Natural killer cell treated with Interleukin-12 subunit alpha and Interleukin-12 subunit beta and Interleukin-15 and Interleukin-18, amount 100 ng/mL, for 72 hours (primary cell): ENCODE measurements around the gene ZNRF1. TPM values are rescaled to one million over a fixed set of nuclear protein-coding genes. Genes with fewer than 3 reads are reported as not detected.
"Not testable (repeated sequence)": the region's sequence is repeated elsewhere in the genome, so short reads cannot be mapped to it uniquely, and the experiment has no call there.

Source experiments
- ATAC-seq, 2 donors: fragments of 150-1000 bp; cut with Tn5 transposase in 1 of 2; sonication (Bioruptor Pico), chemical (Tn5 transposase) in 1 of 2; 2 replicates each; pipeline ENCODE4 v1.10.0; 2021
- DNase-seq: peaks from one replicate; pipeline ENCODE4 v3.0.0; 2022; ENCODE audit warnings: low spot score
- H3K27ac Mint-ChIP-seq, 2 donors: 1 replicate in 1 of 2; 2 replicates in 1 of 2; pipeline ENCODE4 v1.8.0; 2022; ENCODE audit warnings: mixed read lengths in 2 of 2, mild to moderate bottlenecking in 1 of 2, moderate library complexity in 1 of 2
- H3K27me3 Mint-ChIP-seq, 2 donors: 1 replicate in 1 of 2; 2 replicates in 1 of 2; pipeline ENCODE4 v1.8.0; 2022; ENCODE audit warnings: mixed read lengths in 2 of 2
- H3K36me3 Mint-ChIP-seq: one replicate; pipeline ENCODE4 v1.8.0; 2022; ENCODE audit warnings: mixed read lengths
- H3K4me1 Mint-ChIP-seq, 2 donors: 1 replicate in 1 of 2; 2 replicates in 1 of 2; pipeline ENCODE4 v1.8.0; 2022; ENCODE audit warnings: low read depth in 2 of 2, mixed read lengths in 2 of 2, mild to moderate bottlenecking in 1 of 2
- H3K4me3 Mint-ChIP-seq: one replicate; pipeline ENCODE4 v1.8.0; 2022; ENCODE audit warnings: mixed read lengths
- H3K9me3 Mint-ChIP-seq: 2 replicates; pipeline ENCODE4 v1.8.0; 2022; ENCODE audit warnings: mixed read lengths
- total RNA-seq, 2 donors: library from RNA; stranded (reverse); gene quantifications; one replicate each; pipeline ENCODE4 v1.2.3, GENCODE V29; 2022

ZNRF1 gene
- total RNA-seq, 2 donors from 2014 or later, result 58.6 to 89.7 TPM

- ATAC-seq (no peak), DNase-seq (no peak)
- Mint-ChIP-seq H3K27ac (peak overlapping the region in 1 of 2 donors; percentile 58), H3K4me1 (peaks cover 33% of the 10 kb centered on the region in 2 donors), H3K27me3 (no peaks in the 10 kb centered on the region), H3K36me3 (peaks cover 6% of the 10 kb centered on the region), H3K9me3 (peaks cover 3% of the 10 kb centered on the region), H3K4me3 (no peak overlapping the region)
Observed at GRCh38 chr16:75088934-75089333, 90.1 kb downstream of the ZNRF1 start.

- Mint-ChIP-seq H3K4me1 (peaks cover 26 to 30% of the 10 kb centered on the region in 2 donors), H3K9me3 (peaks cover 3% of the 10 kb centered on the region), H3K36me3 (peaks cover 6% of the 10 kb centered on the region), H3K27ac (peak overlapping the region; percentile 35 to 51), H3K27me3 (no peaks in the 10 kb centered on the region), H3K4me3 (no peak overlapping the region)
- ATAC-seq (peak; percentile 56 to 62), DNase-seq (no peak)
Observed at GRCh38 chr16:75089486-75090202, 90.8 kb downstream of the ZNRF1 start.

GRCh38 chr16:75090899-75091298 lies 92.1 kb downstream of the ZNRF1 start:
- not testable (repeated sequence) for H3K4me3 Mint-ChIP-seq, H3K36me3 Mint-ChIP-seq, H3K27ac Mint-ChIP-seq, H3K27me3 Mint-ChIP-seq, ATAC-seq, H3K9me3 Mint-ChIP-seq, DNase-seq
- H3K4me1 Mint-ChIP-seq, result peaks cover 14 to 22% of the 10 kb centered on the region in 2 donors

- not testable (repeated sequence) for DNase-seq, H3K27me3 Mint-ChIP-seq, H3K27ac Mint-ChIP-seq, H3K4me3 Mint-ChIP-seq, ATAC-seq, H3K9me3 Mint-ChIP-seq, H3K36me3 Mint-ChIP-seq
- H3K4me1 Mint-ChIP-seq, result peaks cover 18 to 22% of the 10 kb centered on the region in 2 donors
Observed at GRCh38 chr16:75091619-75092018, 92.8 kb downstream of the ZNRF1 start.

GRCh38 chr16:75092777-75093176 lies 94.0 kb downstream of the ZNRF1 start:
- H3K4me1 Mint-ChIP-seq, result peaks cover 21 to 24% of the 10 kb centered on the region in 2 donors
- no peaks in the 10 kb centered on the region for H3K27me3 Mint-ChIP-seq
- DNase-seq (no peak), ATAC-seq (no peak)
- peak overlapping the region in 1 of 2 donors; percentile 55 for H3K27ac Mint-ChIP-seq
- H3K4me3 Mint-ChIP-seq, result no peak overlapping the region
- no peaks in the 10 kb centered on the region for H3K9me3 Mint-ChIP-seq
- H3K36me3 Mint-ChIP-seq, result no peaks in the 10 kb centered on the region

- no peaks in the 10 kb centered on the region for H3K36me3 Mint-ChIP-seq
- ATAC-seq, result no peak
- DNase-seq, result no peak
- H3K27me3 Mint-ChIP-seq, result no peaks in the 10 kb centered on the region
- peak overlapping the region in 1 of 2 donors; percentile 28 for H3K27ac Mint-ChIP-seq
- H3K4me1 Mint-ChIP-seq, result peaks cover 24 to 30% of the 10 kb centered on the region in 2 donors
- H3K9me3 Mint-ChIP-seq, result no peaks in the 10 kb centered on the region
- no peak overlapping the region for H3K4me3 Mint-ChIP-seq
Observed at GRCh38 chr16:75093598-75094540, 95.0 kb downstream of the ZNRF1 start.

- H3K4me1 Mint-ChIP-seq, result peaks cover 30 to 33% of the 10 kb centered on the region in 2 donors
- H3K27ac Mint-ChIP-seq, result no peak overlapping the region
- H3K9me3 Mint-ChIP-seq, result no peaks in the 10 kb centered on the region
- no peak overlapping the region for H3K4me3 Mint-ChIP-seq
- no peaks in the 10 kb centered on the region for H3K27me3 Mint-ChIP-seq
- H3K36me3 Mint-ChIP-seq, result no peaks in the 10 kb centered on the region
- DNase-seq (no peak), ATAC-seq (no peak)
Observed at GRCh38 chr16:75095204-75095621, 96.4 kb downstream of the ZNRF1 start.

GRCh38 chr16:75096656-75097055 lies 97.8 kb downstream of the ZNRF1 start:
- Mint-ChIP-seq H3K4me3 (peak overlapping the region; percentile 40), H3K27me3 (no peaks in the 10 kb centered on the region), H3K36me3 (no peaks in the 10 kb centered on the region), H3K4me1 (peaks cover 34 to 37% of the 10 kb centered on the region in 2 donors), H3K27ac (peak overlapping the region; percentile 74 to 81), H3K9me3 (no peaks in the 10 kb centered on the region)
- ATAC-seq (no peak), DNase-seq (no peak)

- Mint-ChIP-seq H3K27me3 (no peaks in the 10 kb centered on the region), H3K36me3 (no peaks in the 10 kb centered on the region), H3K9me3 (no peaks in the 10 kb centered on the region), H3K4me1 (peaks cover 33 to 37% of the 10 kb centered on the region in 2 donors), H3K27ac (peak overlapping the region; percentile 74 to 81), H3K4me3 (no peak overlapping the region)
- no peak for DNase-seq
- no peak for ATAC-seq
Observed at GRCh38 chr16:75097191-75097761, 98.5 kb downstream of the ZNRF1 start.

- peaks cover 0 to 6% of the 10 kb centered on the region in 2 donors for H3K27me3 Mint-ChIP-seq
- H3K4me3 Mint-ChIP-seq, result peak overlapping the region; percentile 56
- H3K9me3 Mint-ChIP-seq, result no peaks in the 10 kb centered on the region
- no peaks in the 10 kb centered on the region for H3K36me3 Mint-ChIP-seq
- peak; percentile 79 to 88 for ATAC-seq
- DNase-seq, result no peak
- peak overlapping the region; percentile 71 to 81 for H3K27ac Mint-ChIP-seq
- H3K4me1 Mint-ChIP-seq, result peaks cover 40 to 41% of the 10 kb centered on the region in 2 donors
Observed at GRCh38 chr16:75097941-75098901, 99.4 kb downstream of the ZNRF1 start.

- Mint-ChIP-seq H3K36me3 (peaks cover 3% of the 10 kb centered on the region), H3K4me3 (peak overlapping the region; percentile 56), H3K27ac (peak overlapping the region; percentile 71 to 81), H3K27me3 (peaks cover 0 to 6% of the 10 kb centered on the region in 2 donors), H3K9me3 (peaks cover 2% of the 10 kb centered on the region), H3K4me1 (peaks cover 43 to 44% of the 10 kb centered on the region in 2 donors)
- ATAC-seq, result no peak
- DNase-seq, result no peak
Observed at GRCh38 chr16:75099075-75099667, 100.3 kb downstream of the ZNRF1 start.

GRCh38 chr16:75099738-75100602 lies 101.1 kb downstream of the ZNRF1 start:
- ATAC-seq (peak; percentile 82 to 84), DNase-seq (peak; percentile 77)
- Mint-ChIP-seq H3K9me3 (peaks cover 4% of the 10 kb centered on the region), H3K27me3 (peaks cover 0 to 6% of the 10 kb centered on the region in 2 donors), H3K36me3 (peaks cover 7% of the 10 kb centered on the region), H3K27ac (peak overlapping the region; percentile 71 to 81), H3K4me1 (peaks cover 50 to 51% of the 10 kb centered on the region in 2 donors), H3K4me3 (peak overlapping the region; percentile 56)
